Measurements from ENCODE around the gene C15orf62.

The C15orf62 gene

DNA sequence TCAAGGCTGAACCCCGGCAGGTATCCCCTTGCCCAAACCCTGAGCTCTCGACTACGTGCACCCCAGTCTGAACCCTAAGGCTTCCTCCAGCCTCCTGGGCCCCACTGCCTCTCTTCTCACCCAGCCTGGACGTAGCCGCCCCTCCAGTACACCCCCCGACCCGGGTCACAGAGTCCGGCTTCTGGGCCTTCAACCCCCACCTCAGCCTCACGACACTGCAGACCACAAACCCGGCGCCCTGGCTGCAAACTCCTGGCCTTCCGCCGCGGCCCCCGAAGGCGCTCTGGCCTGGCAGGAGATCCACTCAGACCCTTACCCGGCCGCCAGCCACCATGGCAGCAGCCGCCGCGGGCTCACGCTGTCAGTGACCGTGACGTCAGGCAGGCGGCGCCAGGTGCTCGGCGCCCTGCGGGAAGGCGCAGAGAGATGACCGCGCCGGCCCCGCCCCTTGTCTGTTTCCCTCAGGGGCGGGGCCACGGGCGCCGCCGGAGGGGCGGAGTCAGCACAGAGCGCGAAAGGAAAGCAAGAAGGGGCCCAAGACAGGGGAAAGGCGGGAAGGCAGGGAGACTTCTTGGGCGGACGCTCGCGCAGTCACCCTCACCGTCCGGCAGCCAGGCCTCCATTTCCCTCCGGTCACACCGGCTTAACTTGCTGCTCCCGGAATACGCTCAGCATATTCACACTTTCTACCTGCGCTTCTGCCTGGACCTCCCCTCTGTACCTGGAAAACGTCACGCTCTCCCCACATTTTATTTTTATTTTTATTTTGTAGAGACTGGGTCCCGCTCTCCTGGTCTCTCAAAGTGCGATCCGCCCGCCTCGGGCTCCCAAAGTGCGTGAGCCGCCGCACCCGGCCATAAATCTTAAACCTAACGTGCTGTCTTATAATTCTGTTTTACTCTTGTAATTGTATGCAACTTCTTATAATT lies 14.6 kb upstream of the C15orf62 start, which contains the start of gene RMDN3:
Gene RMDN3, minus strand, starts transcription at position 372 of the 929 bp plus-strand sequence. CDS start 471 bp downstream, outside the sequence.
- peak; percentile 99 for DNase-seq

DNA sequence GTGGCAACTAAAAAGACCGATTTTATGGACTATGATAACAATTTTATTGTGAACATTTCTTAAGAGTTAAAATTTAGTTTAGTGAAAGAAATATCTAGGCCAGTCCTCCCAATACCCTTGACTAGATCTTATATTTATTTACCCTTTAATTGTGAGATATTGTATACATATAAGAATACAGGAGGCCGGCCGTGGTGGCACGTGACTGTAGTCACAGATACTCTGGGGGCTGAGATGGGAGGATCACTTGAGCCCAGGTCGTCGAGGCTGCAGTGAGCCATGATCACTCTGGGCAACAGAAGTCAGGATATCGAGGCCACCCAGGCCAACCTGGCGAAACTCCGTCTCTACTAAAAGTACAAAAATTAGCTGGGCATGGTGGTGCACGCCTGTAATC lies 14.0 kb upstream of the C15orf62 start:
- no peak for DNase-seq

GRCh38 chr15:40756938-40757337 lies 12.8 kb upstream of the C15orf62 start:
- no peak for DNase-seq

DNA sequence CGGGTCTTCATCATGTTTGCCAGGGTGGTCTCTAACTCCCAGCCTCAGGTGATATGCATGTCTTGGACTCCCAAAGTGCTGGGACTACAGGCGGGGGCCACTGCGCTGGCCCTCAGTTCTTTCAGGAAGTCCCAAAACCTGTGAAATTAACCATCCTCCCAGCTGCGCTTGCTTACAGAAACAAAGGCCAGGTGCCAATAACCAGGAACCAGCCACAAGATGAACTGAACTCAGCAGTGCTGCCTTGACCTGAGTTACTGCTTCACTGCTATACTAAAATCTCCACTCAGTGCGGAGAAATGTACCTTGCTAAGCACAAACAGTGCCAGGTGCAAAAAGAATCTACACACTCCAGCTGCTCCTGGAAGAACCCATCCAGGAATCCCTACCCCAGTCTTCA lies 9.8 kb upstream of the C15orf62 start:
- no peak for DNase-seq

DNA sequence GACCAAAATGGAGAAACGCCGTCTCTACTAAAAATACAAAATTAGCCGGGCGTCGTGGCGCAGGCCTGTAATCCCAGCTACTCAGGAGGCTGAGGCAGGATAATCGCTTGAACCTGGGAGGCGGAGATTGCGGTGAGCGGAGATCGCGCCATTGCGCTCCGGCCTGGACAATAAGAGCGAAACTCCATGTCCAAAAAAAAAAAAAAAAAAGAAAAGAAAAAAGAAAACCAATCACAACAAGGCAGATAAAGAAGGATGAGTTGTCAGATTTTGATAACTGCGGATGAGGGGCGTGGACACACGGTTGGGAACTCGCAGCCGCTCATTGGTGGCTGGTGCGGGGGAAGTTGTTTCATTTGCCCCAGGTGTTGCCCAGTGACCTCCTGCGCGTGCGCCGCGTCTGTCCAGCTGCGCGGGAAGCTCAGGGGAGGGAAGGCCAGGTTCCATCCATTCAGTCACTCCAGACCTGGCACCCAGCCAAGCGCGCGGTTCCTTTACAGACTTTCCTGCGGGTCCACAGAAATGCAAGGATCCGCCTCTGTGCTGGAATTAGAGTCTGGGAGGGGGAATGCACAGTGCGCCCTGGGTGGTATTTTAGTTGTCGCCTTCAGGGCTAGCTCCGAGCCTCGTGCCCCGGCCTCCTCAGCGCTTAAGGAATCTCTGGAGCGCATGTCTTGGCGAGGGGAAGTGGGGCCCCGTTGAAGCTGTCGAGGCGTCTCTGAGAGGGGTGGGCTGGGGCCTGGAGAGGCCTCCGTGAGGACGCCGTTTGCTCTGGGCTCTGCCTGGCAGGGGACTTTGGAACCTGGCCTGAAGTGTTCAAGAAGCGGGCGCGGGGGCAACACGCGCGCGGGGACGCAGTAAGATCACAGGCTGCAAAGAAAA lies 6.6 kb upstream of the C15orf62 start:
- peak; percentile 90 for DNase-seq

- peak; percentile 92 for DNase-seq
These were observed 5.8 kb upstream of the C15orf62 start, which contains the start of gene GCHFR for GRCh38 chr15:40763801-40764628. Gene GCHFR (plus strand): TSS chr15:40764068. CDS start chr15:40764181, 113 bp downstream.

- no peak for DNase-seq
These were observed 5.1 kb upstream of the C15orf62 start for GRCh38 chr15:40764629-40765103.

DNA sequence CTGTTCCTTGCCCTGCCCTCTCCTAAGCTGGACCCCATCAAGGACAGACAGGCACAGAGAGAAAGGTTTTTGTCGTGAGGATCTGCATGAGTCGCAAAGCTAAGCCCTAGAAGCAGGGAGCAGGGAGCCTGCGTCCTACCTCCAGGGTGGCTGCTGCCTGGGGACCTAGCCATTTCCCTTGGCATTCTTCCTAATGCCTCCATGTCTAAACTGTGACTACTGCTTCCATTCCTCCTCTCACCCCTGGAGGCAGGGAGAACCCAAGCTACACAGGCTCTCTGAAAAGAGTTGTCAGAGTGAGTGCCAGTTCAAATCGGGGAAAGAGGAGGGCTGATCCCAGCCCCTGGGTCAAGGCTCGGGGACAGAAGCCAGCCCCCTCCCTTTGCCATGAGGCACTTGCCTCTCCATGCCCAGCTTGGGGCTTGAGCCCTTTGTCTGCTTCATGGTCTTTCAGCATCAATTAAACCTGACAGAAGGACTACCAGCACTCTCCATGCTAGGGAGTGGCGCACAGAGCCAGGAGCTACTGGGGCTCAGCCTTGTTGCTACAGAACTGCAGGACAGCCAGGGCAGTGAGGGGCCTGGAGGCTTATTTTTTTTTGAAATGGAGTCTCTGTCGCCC lies 3.5 kb upstream of the C15orf62 start:
- no peak for DNase-seq

DNA sequence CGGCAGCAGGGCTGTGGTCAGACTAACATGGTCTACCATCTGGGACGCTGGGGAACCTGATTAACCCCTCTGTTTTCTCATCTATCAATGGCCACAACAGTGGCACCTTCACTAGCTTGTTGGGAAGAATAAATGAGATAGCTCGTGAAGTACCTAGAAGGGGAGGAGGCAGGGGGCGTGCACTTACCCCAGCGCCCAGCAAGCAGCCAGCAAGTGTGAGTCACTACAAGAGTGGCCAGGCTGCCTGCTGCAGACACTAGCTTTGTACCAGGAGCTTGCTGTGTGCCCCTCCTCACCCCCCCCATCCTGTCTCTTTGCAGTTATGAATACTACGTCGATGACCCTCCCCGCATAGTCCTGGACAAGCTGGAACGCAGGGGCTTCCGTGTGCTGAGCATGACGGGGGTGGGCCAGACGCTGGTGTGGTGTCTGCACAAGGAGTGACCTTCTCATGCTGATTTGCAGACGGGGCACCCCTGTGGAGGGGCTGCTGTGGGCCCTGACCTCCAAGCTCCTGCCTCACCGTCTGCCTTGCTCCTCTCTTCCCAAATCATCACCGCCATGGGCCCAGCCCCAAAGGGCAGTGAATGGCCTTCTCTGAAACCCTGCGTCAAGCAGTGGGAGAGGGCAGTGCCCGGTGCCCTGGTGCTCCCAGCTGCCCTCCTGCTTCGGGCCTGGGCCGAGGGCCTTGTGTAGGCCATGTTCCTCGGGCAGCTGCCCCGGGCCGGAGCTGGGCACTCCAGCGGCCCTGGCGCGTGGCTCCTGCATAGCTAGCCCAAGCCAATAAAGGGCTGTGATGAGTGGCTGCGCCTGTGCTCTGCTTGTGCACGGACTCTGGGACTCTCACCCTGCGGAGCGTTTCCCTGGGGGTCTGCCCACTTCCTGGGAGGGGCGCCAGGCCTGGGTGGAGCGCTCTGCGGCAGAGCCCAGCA lies 2.6 kb upstream of the C15orf62 start:
- no peak for DNase-seq

DNA sequence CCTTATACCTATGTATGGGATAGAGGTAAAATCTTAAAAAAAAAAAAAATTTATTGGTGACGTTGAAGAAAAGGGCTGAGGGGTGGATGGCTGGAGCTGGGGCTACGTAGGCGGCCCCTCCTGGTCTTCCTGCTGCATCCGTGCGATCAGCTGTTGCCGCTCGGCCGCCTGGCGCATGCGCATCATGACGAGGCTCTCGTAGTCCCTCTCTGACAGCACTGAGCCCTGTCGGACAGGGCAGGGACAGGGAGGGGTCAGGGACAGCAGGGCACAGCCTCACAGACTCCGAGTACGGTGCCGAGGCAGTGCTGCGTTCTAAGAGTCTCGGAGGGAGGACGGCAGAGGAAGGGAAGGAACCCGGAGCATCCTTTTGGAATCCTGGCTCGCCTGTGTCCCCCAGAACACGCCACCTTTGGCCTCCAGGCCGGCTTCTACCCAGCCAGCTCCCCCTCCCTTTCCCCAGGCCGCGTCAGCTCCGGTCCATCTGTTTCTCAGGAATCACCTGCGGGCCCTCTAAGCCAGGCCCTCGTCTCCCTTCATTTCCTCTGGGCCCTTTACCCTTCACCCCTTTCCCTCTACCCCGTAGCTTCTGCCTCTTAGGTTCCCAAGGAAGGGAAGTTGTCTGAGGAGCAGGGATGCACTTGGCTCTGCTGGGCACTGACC lies 1.8 kb upstream of the C15orf62 start:
- no peak for DNase-seq

DNA sequence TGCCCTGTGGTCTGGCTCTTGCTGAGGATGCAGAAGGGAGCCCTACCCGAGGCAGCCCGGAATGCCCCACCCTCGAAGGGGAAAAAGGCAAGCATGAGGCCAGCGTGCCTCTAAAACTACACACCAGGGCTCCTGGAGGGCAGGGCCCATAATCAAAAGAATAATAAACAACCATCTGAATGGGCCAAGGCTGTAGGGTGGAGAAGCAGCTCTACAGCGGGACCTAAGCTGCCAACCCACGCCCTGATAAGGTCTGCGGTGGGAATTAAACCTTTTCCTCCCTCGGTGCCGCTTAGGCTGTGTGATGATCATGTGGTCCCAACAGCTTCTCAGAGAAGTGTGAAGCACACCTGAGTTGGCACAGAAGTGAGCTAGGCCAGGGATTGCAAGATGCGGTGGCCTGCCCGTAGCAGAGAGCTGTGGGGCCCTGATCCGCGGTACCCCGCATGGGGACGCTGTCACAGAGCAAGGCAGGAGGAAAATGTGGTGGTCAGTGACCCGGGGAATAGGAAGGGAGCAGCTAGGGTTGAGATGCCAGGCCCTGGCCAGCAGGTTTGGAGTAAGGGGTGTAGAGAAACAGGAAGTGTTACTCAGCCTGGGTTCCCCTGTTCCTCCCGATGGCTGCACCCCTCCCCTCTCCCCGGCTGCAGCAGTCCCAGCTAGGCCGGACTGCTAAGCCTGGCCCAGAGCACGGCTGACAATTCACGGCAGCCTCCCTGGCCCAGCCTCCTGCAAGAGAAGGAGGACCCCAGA lies 1.1 kb upstream of the C15orf62 start:
- DNase-seq, result no peak

GRCh38 chr15:40770147-40770721 lies 454 bp downstream of the C15orf62 start:
- DNase-seq, result no peak

DNA sequence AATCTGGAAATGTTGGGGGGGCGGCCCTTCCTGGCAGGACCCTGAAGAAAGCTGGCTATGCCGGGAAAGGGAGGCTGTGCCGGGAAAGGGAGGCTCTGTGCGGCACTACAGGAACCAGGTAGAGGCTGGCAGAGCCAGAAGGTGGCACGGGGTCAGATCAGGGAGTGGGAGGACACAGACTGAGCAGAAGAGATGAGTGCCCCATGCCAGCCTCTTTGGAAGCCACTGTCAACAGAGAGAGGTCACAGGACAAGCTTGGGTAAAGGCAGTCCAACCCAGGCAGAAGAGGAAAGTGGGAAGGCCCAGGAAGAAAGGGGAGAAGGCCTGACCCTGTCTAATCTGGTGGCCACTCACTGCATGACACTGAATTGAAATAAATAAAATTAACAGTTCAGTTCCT lies 1.5 kb downstream of the C15orf62 start:
- DNase-seq, result no peak

DNA sequence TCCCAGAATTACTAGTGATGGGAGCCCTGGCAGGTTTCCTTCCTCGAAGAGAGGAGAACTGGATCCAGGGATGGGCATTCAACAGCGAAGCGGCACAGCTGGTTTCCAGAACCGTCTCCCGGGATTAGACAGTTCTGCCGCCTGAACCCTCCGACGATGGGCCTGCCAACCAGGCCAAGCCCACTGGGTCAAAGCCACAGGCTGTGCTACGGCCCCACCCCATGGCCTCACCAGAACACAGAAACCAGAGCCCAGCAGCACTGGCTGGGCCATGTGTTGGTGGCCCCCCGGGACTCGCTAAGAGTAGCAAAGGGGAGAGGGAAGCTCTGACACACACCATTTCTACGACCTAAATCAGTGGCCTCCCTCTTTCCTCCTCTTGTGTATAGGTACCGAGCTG lies 2.2 kb downstream of the C15orf62 start:
- no peak for DNase-seq

DNA sequence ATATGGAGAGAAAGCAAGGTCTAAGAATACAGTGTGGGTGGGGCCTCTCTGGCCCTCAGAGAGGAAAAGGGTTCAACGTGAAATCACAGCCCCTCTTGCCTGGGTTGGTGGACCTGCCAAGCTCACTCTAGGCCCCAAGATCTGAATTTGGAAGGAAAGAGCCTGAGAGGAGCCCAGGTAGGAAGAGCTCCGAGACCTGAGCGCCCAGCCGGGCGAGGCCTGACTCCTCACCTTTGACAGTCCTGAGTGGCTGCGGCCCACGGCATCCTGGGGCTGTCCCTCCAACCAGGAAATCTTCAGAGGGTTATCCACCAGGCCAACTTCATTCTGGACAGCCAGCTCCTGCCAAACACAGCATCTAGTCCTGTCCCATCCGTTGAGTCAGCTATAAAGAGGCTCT lies 3.7 kb downstream of the C15orf62 start:
- DNase-seq, result no peak

DNA sequence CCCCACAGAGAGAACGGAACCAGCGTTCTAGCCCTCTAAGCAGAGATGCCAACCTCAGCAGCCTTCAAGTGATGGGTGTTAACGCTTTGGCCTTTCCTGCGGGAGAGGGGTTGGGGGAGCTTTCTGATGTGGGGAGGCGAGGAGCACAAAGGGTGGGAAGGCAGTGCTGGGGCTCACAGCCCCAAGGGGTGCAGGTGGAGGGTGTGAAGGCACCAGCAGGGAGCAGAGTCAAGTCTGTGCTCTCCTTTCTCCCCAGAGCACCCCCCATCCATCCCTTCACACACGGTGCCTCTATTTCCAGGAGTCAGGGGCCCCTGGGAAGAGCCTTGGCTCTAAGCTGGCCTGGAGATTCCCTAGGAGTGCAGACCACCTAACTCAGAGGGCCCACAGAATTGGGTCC lies 4.1 kb downstream of the C15orf62 start:
- no peak for DNase-seq

GRCh38 chr15:40775007-40775406 lies 5.2 kb downstream of the C15orf62 start:
- DNase-seq, result no peak

GRCh38 chr15:40775740-40776536 lies 6.2 kb downstream of the C15orf62 start:
- no peak for DNase-seq

Data from right kidney (tissue), 1 donor.